BE2C (cell line): Measurements from ENCODE around the gene PLPPR3.

Experiments used
- DNase-seq: peaks from one replicate; pipeline ENCODE4 v3.0.0-alpha.2; 2020
- H3K27me3 ChIP-seq: fragments of 250-450 bp; sonication (Bioruptor Pico); 2 replicates; pipeline ENCODE4 v1.5.1; 2020; ENCODE audit warnings: mild to moderate bottlenecking
- H3K36me3 ChIP-seq: fragments of 250-450 bp; sonication (Bioruptor Pico); 2 replicates; pipeline ENCODE4 v1.5.1; 2020; ENCODE audit warnings: mild to moderate bottlenecking
- H3K4me1 ChIP-seq: fragments of 250-450 bp; sonication (Bioruptor Pico); 2 replicates; pipeline ENCODE4 v1.5.1; 2020
- H3K4me3 ChIP-seq: 2 replicates; pipeline ENCODE4 v1.5.1; 2011; ENCODE audit warnings: low read depth, low read length
- H3K9me3 ChIP-seq: fragments of 250-450 bp; sonication (Bioruptor Pico); 2 replicates; pipeline ENCODE4 v1.5.1; 2020
- CTCF ChIP-seq: IDR thresholded peaks from 2 replicates; pipeline ENCODE4 v1.5.1; 2012; ENCODE audit warnings: mild to moderate bottlenecking, low read depth, low read length

The PLPPR3 gene

GRCh38 chr19:861756-862580 is 40.2 kb upstream of the PLPPR3 start:
- no peak overlapping the region for H3K4me3 ChIP-seq
- H3K27me3 ChIP-seq: peaks cover 28% of the 10 kb centered on the region
- H3K9me3 ChIP-seq: peaks cover 3% of the 10 kb centered on the region; the same call in 1 of the 2 replicates
- H3K36me3 ChIP-seq: no peaks in the 10 kb centered on the region
- DNase-seq: peak; percentile 80
- H3K4me1 ChIP-seq: 0 out of 2 replicates have a peak, but pooled peaks cover 2% of the 10 kb centered on the region
- no peak for TF ChIP-seq CTCF

- no peak for TF ChIP-seq CTCF
- DNase-seq: no peak
- Histone ChIP-seq H3K4me3 (no peak overlapping the region), H3K4me1 (0 out of 2 replicates have a peak, but pooled peaks cover 2% of the 10 kb centered on the region), H3K36me3 (no peaks in the 10 kb centered on the region), H3K27me3 (peaks cover 28% of the 10 kb centered on the region), H3K9me3 (peaks cover 3% of the 10 kb centered on the region; the same call in 1 of the 2 replicates)
These were observed 39.5 kb upstream of the PLPPR3 start for GRCh38 chr19:861141-861755.

GRCh38 chr19:858868-859843 is 37.4 kb upstream of the PLPPR3 start, which contains the start of gene CFD:
CFD (plus strand) TSS chr19:859664; CDS start chr19:859690, 26 bp downstream.
- DNase-seq: no peak
- H3K4me1 ChIP-seq: 0 out of 2 replicates have a peak, but pooled peaks cover 2% of the 10 kb centered on the region

GRCh38 chr19:858284-858683 is 36.5 kb upstream of the PLPPR3 start:
- Histone ChIP-seq H3K27me3 (peaks cover 42% of the 10 kb centered on the region), H3K4me1 (no peaks in the 10 kb centered on the region)
- no peak for TF ChIP-seq CTCF

More at GRCh38 chr19:858868-859843, 37.4 kb upstream of the PLPPR3 start, which contains the start of gene CFD:
- no peak within 1 kb of the TSS for H3K4me3 ChIP-seq
- H3K9me3 ChIP-seq: peaks cover 3% of the 10 kb centered on the region; the same call in 1 of the 2 replicates
- H3K27me3 ChIP-seq: peaks cover 41% of the 10 kb centered on the region
- TF ChIP-seq CTCF: no peak
- H3K36me3 ChIP-seq: no peaks in the 10 kb centered on the region

GRCh38 chr19:855566-856120 is 33.9 kb upstream of the PLPPR3 start:
- H3K36me3 ChIP-seq: no peaks in the 10 kb centered on the region
- peaks cover 50% of the 10 kb centered on the region for H3K27me3 ChIP-seq
- H3K4me1 ChIP-seq: no peaks in the 10 kb centered on the region
- no peak for TF ChIP-seq CTCF
- DNase-seq: no peak
- H3K9me3 ChIP-seq: no peaks in the 10 kb centered on the region
- H3K4me3 ChIP-seq: no peak overlapping the region

More at GRCh38 chr19:858284-858683, 36.5 kb upstream of the PLPPR3 start:
- no peak for DNase-seq
- peaks cover 3% of the 10 kb centered on the region; the same call in 1 of the 2 replicates for H3K9me3 ChIP-seq
- no peak overlapping the region for H3K4me3 ChIP-seq
- no peaks in the 10 kb centered on the region for H3K36me3 ChIP-seq
